GM06990 (cell line): ENCODE data around the gene RHOBTB1.

Experiments
- DNase-seq: peaks from one replicate; pipeline ENCODE4 v3.0.0-alpha.2; 2011; ENCODE audit not compliant: insufficient read length; ENCODE audit errors: extremely low read depth
- H3K27me3 ChIP-seq: replicated peaks from 2 replicates; pipeline ENCODE4 v1.6.0; 2011; ENCODE audit warnings: low read length; ENCODE audit not compliant: control insufficient read depth, insufficient read depth
- H3K36me3 ChIP-seq: 2 replicates; pipeline ENCODE4 v1.5.1; 2011; ENCODE audit warnings: low read length; ENCODE audit not compliant: control insufficient read depth, insufficient read depth
- H3K4me3 ChIP-seq: replicated peaks from 2 replicates; pipeline ENCODE4 v1.5.1; 2011; ENCODE audit warnings: low read depth, mild to moderate bottlenecking, control low read depth, low read length
- TF ChIP-seq, protein P1 (sequence below): IDR thresholded peaks from 2 replicates; pipeline ENCODE4 v1.5.1; 2011; ENCODE audit warnings: low read length, control low read depth, mild to moderate bottlenecking, inconsistent platforms; ENCODE audit not compliant: insufficient read depth, poor library complexity, severe bottlenecking

Gene RHOBTB1

DNA sequence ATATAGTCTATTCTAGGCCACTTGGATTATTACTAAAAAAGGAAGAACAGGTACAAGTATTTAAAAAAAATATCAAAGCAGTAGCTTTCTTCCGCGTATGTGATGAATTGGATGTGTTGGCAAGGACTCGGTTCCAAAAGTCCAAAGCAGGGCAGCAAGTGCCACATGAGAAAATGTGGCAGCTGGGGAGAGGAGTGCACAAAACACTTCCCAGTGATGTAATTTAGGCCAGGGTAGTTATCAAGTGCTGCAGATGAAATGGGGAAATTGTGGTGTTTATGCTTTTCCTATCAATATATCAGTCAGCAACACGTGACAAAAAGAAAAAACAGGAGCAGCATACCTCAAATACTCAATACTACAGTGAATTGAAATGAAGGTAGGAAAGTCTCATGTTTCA, 7.0 kb downstream of the RHOBTB1 start:
- no peak for DNase-seq
- TF ChIP-seq, protein P1, sequence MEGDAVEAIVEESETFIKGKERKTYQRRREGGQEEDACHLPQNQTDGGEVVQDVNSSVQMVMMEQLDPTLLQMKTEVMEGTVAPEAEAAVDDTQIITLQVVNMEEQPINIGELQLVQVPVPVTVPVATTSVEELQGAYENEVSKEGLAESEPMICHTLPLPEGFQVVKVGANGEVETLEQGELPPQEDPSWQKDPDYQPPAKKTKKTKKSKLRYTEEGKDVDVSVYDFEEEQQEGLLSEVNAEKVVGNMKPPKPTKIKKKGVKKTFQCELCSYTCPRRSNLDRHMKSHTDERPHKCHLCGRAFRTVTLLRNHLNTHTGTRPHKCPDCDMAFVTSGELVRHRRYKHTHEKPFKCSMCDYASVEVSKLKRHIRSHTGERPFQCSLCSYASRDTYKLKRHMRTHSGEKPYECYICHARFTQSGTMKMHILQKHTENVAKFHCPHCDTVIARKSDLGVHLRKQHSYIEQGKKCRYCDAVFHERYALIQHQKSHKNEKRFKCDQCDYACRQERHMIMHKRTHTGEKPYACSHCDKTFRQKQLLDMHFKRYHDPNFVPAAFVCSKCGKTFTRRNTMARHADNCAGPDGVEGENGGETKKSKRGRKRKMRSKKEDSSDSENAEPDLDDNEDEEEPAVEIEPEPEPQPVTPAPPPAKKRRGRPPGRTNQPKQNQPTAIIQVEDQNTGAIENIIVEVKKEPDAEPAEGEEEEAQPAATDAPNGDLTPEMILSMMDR, result no peak
- Histone ChIP-seq H3K4me3 (no peak overlapping the region), H3K36me3 (no peaks in the 10 kb centered on the region), H3K27me3 (no peaks in the 10 kb centered on the region)

DNA sequence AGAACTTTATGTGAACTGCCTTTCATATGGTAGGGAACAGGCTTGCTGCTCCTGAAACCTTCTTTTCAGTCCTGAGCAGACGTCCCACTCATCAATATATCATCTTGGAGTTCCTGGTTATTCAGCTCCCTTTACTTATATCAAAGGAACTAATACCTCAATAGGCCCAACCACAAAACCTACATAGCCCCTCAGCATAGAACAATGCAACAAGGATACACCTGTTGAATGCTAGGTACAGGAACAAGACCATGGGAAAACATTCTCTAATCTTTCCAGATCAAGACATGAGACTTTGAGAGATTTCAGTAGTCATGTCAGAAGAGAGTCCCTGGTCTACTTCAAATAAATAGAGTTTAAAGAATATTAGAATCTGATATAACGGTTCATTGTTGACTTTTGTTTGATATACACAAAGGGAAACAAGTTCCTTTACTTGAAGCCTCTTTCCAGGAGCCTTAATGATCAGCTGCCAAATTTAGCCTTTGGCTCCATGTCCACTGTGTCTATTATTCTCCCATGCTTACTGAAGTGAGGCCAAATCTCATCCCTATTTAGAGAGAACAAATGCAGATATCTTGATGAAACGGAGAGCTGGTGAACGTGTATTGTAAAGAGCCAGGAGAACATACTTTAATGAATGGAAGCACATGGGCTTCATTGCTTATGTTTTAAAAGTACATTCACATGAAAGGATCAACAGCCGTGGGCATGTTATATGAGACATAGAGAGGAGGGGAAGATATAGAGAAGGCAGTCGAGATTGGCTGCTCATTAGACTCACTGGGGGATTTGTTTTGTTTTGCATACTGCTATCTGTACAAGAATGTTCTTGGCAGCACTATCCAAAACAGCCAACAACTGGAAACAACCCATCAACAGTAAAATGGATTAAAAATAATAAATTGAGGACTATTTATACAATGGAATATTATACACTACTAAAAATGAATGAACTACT, 9.5 kb downstream of the RHOBTB1 start:
- no peak for DNase-seq
- Histone ChIP-seq H3K4me3 (no peak overlapping the region), H3K36me3 (no peaks in the 10 kb centered on the region), H3K27me3 (no peaks in the 10 kb centered on the region)
- TF ChIP-seq, protein P1, result no peak

DNA sequence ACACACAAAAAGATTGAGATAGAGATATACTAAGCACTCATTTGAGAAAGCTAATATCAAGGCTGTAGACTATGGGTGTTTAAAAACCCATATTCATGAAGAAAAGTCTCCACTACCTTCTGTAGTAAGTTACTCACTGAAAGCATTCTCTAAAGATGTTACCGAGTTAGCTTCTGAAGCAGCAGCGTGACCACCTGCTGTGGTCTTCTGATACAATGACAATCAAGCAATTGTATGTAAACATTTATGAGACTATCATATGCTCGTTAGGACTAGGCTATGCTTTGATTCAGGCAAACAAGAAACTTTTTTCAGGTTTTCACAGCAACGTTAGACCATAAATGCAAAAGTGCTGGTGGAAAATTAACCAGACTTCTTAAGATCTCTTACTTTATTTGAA, 11.2 kb downstream of the RHOBTB1 start:
- Histone ChIP-seq H3K27me3 (no peaks in the 10 kb centered on the region), H3K36me3 (no peaks in the 10 kb centered on the region), H3K4me3 (no peak overlapping the region)
- TF ChIP-seq, protein P1, result no peak
- DNase-seq, result no peak

DNA sequence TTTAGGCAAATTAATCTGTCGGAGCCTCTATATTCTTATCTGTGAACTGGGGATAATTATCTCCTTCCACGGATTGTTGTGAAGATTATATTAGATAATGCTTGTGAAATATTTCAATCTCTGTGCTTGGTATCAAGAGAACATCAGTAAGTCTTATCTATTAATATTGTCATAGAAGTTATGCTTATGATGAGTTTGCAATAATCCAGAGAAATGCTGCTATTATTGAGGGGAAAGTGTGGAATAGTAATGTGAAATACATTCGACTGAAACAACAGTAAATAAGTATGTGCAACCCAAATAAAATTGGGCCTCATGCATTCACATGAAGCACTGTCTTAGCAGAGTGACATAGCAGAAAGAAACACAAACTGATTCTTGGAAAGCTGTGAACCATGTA, 13.7 kb downstream of the RHOBTB1 start:
- TF ChIP-seq, protein P1, result no peak

DNA sequence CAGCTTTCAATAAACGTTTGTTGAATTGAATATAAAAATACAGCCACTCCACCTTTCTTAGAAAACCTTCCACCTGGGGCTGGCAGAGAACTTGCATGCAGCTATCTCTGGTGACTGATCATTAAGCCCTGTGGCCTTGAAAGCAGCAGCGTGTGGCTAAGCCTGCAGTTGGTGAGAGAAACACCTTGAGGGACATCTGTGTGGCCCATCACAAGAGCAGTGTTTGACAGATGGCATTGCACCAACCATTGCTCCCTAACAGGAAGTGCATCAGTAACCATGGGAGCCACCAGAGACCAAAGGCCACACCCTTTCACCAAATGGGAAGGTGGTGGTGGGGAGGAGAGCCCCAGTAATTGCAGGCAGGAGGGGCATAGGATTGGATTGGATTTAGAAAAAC, 22.4 kb downstream of the RHOBTB1 start:
- no peak for DNase-seq
- Histone ChIP-seq H3K36me3 (no peaks in the 10 kb centered on the region), H3K4me3 (no peak overlapping the region), H3K27me3 (no peaks in the 10 kb centered on the region; the same call in 1 of the 2 replicates)
- TF ChIP-seq, protein P1, result no peak

More for the DNA sequence above, 13.7 kb downstream of the RHOBTB1 start:
- no peaks in the 10 kb centered on the region for H3K27me3 ChIP-seq
- DNase-seq, result no peak
- H3K4me3 ChIP-seq, result no peak overlapping the region
- H3K36me3 ChIP-seq, result no peaks in the 10 kb centered on the region
